C4-2B (cell line): ENCODE results near the gene ZNF136.

Experiments
- CTCF ChIP-seq: fragments of 450-650 bp; conservative IDR thresholded peaks from 2 replicates; pipeline ENCODE4 v1.5.1; 2017; ENCODE audit warnings: mild to moderate bottlenecking
- ZFX ChIP-seq: fragments of 450-650 bp; IDR thresholded peaks from 2 replicates; pipeline ENCODE4 v1.6.1; 2017

- TF ChIP-seq CTCF: no peak
- TF ChIP-seq ZFX: no peak
Measured at GRCh38 chr19:12205296-12205695, 42.4 kb downstream of the ZNF136 start.
